Calu3 (cell line): Measurements from ENCODE around the gene TPPP3. TPM values are rescaled to one million over a fixed set of nuclear protein-coding genes. Genes with fewer than 3 reads are reported as not detected.

Source experiments
- BruUV-seq: library from RNA; stranded (reverse); fragments of 400-500 nt; replicated peaks from 2 replicates; lab custom pipeline; 2021; lab: Mats Ljungman, UMichigan
- CTCF ChIA-PET: fragments of 300-600 bp; sonication (Branson Sonifier 250); formaldehyde crosslinking; loops from one replicate; lab custom pipeline; 2022; ENCODE audit warnings: antibody characterized with exemption; lab: Charles Lee
- DNase-seq: peaks from one replicate; pipeline ENCODE4 v3.0.0; 2022
- H3K27ac Mint-ChIP-seq: one replicate; pipeline ENCODE4 v1.8.0; 2022; ENCODE audit warnings: mixed read lengths; ENCODE audit not compliant: unreplicated experiment
- H3K27me3 Mint-ChIP-seq: one replicate; pipeline ENCODE4 v1.8.0; 2022; ENCODE audit warnings: mixed read lengths; ENCODE audit not compliant: unreplicated experiment
- H3K36me3 Mint-ChIP-seq: one replicate; pipeline ENCODE4 v1.8.0; 2022; ENCODE audit warnings: mild to moderate bottlenecking, moderate library complexity, mixed read lengths; ENCODE audit not compliant: insufficient read depth, unreplicated experiment
- H3K4me1 Mint-ChIP-seq: one replicate; pipeline ENCODE4 v1.8.0; 2022; ENCODE audit warnings: mild to moderate bottlenecking, low read depth, mixed read lengths; ENCODE audit not compliant: unreplicated experiment
- H3K4me3 Mint-ChIP-seq: one replicate; pipeline ENCODE4 v1.8.0; 2022; ENCODE audit warnings: mild to moderate bottlenecking, low read depth, moderate library complexity, mixed read lengths; ENCODE audit not compliant: unreplicated experiment
- H3K9me3 Mint-ChIP-seq: one replicate; pipeline ENCODE4 v1.8.0; 2022; ENCODE audit warnings: low read depth, mixed read lengths; ENCODE audit not compliant: unreplicated experiment
- intact Hi-C: fragments of 100-400 bp; cut with micrococcal nuclease; formaldehyde crosslinking; loops from one replicate; pipeline ENCODE4 v1.10.0; 2022; ENCODE audit not compliant: unreplicated experiment
- total RNA-seq: library from RNA; stranded (reverse); gene quantifications from 2 replicates; pipeline ENCODE4 v1.2.3, GENCODE V29; 2022
- TF ChIP-seq, protein P1 (sequence below): fragments of 200-600 bp; IDR thresholded peaks from one replicate; pipeline ENCODE4 v1.8.0; 2022; ENCODE audit warnings: antibody characterized with exemption; ENCODE audit not compliant: unreplicated experiment

Gene TPPP3
- total RNA-seq, 1 experiment from 2014 or later: 8.5 TPM

DNA sequence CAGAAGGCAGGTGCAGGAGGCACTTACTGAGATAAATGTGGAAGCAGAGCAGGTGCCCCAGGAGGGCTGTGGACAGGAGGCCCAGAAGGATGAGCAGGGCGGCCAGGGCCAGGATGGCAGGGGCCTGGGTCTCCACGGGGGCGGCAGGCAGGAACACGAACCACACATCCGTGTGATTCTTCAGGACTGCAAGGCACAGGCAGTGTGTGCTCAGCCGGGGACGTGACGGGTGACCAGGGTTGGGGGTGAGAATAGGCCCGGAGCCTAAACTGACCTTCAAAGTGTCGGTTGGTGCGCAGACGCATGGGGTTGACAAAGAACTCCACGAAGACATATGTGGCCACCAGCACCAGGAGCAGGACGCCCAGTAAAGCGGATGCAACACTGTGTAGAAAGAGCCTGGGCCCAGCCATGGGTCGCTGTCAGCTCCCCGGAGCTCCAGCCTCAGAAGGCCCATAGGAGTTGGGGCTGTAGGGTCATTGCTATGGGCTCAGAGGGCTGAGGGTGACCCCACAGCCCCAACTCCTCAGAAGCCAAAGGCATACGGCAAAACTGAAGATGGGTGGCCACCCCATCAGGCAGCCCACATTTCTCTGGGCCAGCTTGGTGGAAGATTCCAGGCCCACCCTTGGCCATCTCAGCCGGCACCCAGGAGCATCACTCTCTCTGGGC lies 5.4 kb upstream of the TPPP3 start:
- H3K4me1 Mint-ChIP-seq: peaks cover 35% of the 10 kb centered on the region
- peaks cover 49% of the 10 kb centered on the region for H3K36me3 Mint-ChIP-seq
- no TSS peak for BruUV-seq
- no peaks in the 10 kb centered on the region for H3K27me3 Mint-ChIP-seq
- no peak overlapping the region for H3K4me3 Mint-ChIP-seq
- H3K9me3 Mint-ChIP-seq: no peaks in the 10 kb centered on the region
- TF ChIP-seq, protein P1, sequence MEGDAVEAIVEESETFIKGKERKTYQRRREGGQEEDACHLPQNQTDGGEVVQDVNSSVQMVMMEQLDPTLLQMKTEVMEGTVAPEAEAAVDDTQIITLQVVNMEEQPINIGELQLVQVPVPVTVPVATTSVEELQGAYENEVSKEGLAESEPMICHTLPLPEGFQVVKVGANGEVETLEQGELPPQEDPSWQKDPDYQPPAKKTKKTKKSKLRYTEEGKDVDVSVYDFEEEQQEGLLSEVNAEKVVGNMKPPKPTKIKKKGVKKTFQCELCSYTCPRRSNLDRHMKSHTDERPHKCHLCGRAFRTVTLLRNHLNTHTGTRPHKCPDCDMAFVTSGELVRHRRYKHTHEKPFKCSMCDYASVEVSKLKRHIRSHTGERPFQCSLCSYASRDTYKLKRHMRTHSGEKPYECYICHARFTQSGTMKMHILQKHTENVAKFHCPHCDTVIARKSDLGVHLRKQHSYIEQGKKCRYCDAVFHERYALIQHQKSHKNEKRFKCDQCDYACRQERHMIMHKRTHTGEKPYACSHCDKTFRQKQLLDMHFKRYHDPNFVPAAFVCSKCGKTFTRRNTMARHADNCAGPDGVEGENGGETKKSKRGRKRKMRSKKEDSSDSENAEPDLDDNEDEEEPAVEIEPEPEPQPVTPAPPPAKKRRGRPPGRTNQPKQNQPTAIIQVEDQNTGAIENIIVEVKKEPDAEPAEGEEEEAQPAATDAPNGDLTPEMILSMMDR: no peak
- intact Hi-C loops: loop anchor here (1.0 to 5.0 kb wide), 3 partner anchors 36 to 136 kb away; no protein-coding TSS in a partner anchor
- no peak for DNase-seq
- no peak overlapping the region for H3K27ac Mint-ChIP-seq
- CTCF ChIA-PET: interaction anchor here (0.6 to 1.8 kb wide), 5 partner anchors 18 to 138 kb away, joined by 3 to 28 read pairs (median 3); partner anchors contain the start of genes KCTD19, LRRC36 and ZDHHC1

DNA sequence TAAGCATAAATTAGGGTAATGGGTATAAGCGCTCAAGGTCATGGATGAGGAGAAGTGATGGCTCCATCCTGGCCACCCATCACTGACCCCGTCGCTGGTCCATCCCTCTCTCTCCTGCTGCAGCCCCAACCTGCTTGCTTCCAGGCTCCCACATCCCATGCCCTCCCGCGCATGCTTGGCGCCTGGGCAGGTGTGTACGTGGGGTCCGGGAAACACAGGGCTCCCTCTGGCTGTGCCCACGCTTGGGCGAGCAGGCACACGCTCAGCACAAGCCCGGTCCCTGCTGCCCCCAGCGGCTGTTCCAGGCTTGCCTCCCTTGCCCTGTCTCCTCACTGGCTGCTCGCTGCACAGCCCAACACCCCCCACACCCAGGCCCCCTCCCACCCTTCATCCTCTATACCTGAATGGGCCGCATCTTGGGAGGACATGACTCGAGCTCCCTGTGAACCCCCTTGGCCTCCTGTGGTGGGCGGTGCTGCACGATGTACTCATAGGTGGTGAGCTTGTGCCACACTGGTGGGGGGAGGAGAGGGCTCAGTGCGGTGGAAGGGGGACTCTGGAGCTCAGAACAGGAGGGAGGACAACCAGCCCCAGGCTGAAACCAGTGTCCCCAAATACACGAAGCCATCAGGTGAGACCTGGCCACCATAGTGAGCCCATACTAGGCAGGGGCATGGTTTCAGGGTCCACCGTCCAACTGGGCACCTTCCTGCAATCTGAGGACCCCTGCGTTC lies 4.7 kb upstream of the TPPP3 start:
- Mint-ChIP-seq H3K9me3 (no peaks in the 10 kb centered on the region), H3K36me3 (peaks cover 47% of the 10 kb centered on the region), H3K4me3 (no peak overlapping the region), H3K27me3 (no peaks in the 10 kb centered on the region), H3K27ac (no peak overlapping the region), H3K4me1 (peaks cover 31% of the 10 kb centered on the region)
- TF ChIP-seq, protein P1: no peak
- CTCF ChIA-PET: interaction anchor here (0.7 to 1.8 kb wide), 2 partner anchors 42 to 137 kb away, joined by 3 to 17 read pairs; no protein-coding TSS in a partner anchor
- intact Hi-C loops: loop anchor here (5.0 kb wide), 2 partner anchors 36 to 136 kb away; no protein-coding TSS in a partner anchor
- no peak for DNase-seq
- no TSS peak for BruUV-seq

DNA sequence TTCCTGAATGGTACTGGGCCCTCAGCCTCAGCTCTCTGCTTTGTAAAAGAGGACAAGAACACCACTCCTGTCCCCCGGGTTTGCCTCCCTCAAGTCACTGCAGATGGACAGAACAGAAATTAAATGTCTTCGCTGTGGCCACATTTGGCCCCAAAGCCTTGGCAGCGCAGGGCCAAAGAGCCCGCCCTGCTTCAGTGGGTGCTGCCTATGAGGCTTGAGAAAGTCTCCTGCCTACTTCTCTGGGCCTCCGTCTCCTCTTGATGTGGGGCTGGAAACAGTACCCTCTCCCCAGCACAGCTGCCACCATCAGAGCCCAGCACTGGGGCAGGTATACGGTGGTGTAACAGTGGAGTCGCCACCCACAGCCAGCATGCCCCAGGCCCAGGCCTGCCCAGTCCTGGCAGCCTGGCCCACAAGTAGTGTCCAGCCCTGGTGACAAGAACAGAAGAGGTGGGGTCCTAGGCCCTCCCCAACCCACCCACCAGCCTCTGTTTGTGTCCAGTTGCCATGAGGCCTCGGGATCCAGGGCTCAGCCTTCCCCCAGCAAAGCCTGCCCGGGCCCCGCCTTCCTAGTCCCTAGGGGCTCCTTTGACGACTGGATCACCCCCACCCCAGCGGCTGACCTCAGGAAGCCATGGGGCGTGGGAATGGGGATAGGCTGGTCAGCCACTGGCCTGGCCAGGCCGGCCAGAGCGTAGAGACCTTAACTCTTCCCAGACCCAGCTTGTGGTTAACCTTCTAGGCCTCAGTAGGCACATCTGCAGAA lies 3.9 kb upstream of the TPPP3 start:
- DNase-seq: no peak
- CTCF ChIA-PET: interaction anchor here (0.7 to 0.9 kb wide), 2 partner anchors 24 to 41 kb away, joined by 3 read pairs; no protein-coding TSS in a partner anchor
- H3K36me3 Mint-ChIP-seq: peaks cover 47% of the 10 kb centered on the region
- TF ChIP-seq, protein P1: no peak
- BruUV-seq: no TSS peak
- no peaks in the 10 kb centered on the region for H3K9me3 Mint-ChIP-seq
- peak overlapping the region; percentile 90 for H3K27ac Mint-ChIP-seq
- no peak overlapping the region for H3K4me3 Mint-ChIP-seq
- intact Hi-C loops: loop anchor here (5.0 kb wide), 2 partner anchors 35 to 135 kb away; no protein-coding TSS in a partner anchor
- H3K27me3 Mint-ChIP-seq: no peaks in the 10 kb centered on the region
- H3K4me1 Mint-ChIP-seq: peaks cover 33% of the 10 kb centered on the region
